Common myeloid progenitor, CD34-positive (primary cell): ENCODE measurements around the gene NR0B2.

Source experiments
- CTCF ChIA-PET: fragments of 350-600 bp; sonication (Branson Sonifier 250); formaldehyde crosslinking; loops from one replicate; lab custom pipeline; 2021; ENCODE audit warnings: antibody characterized with exemption; lab: Charles Lee
- POLR2A ChIA-PET: fragments of 350-600 bp; sonication (Branson Sonifier 250); formaldehyde crosslinking; loops from one replicate; lab custom pipeline; 2021; ENCODE audit warnings: antibody characterized with exemption; lab: Charles Lee
- DNase-seq, 3 donors: peaks; one replicate each; pipeline versions ENCODE4 v3.0.0 to v3.0.0-alpha.2; 2013
- H3K27ac ChIP-seq, 2 experiments: 1 replicate in 1 of 2; 2 replicates in 1 of 2; pipeline ENCODE4 v1.7.0; 2013; ENCODE audit warnings: inconsistent platforms in 2 of 2, low read length in 2 of 2, mild to moderate bottlenecking in 2 of 2, low read depth in 1 of 2, moderate library complexity in 1 of 2; ENCODE audit not compliant: severe bottlenecking in 2 of 2, insufficient read depth in 1 of 2, poor library complexity in 1 of 2
- H3K27me3 ChIP-seq, 5 experiments: replicated peaks in 2 of 5; 1 replicate in 3 of 5; 2 replicates in 2 of 5; pipeline versions ENCODE4 v1.6.1 to v1.7.0; 2013; ENCODE audit warnings: low read length in 4 of 5, mild to moderate bottlenecking in 2 of 5, moderate library complexity in 2 of 5, inconsistent platforms in 1 of 5; ENCODE audit not compliant: insufficient read depth in 5 of 5, control insufficient read depth in 4 of 5
- H3K36me3 ChIP-seq, 4 experiments: 1 replicate in 2 of 4; 2 replicates in 2 of 4; pipeline versions ENCODE4 v1.6.1 to v1.7.0; 2013; ENCODE audit warnings: low read length in 3 of 4, control low read depth in 1 of 4, mild to moderate bottlenecking in 1 of 4; ENCODE audit not compliant: control insufficient read depth in 4 of 4, insufficient read depth in 4 of 4
- H3K4me1 ChIP-seq, 4 experiments: 1 replicate in 3 of 4; 2 replicates in 1 of 4; pipeline versions ENCODE4 v1.6.1 to v1.7.1; 2013; ENCODE audit warnings: low read length in 3 of 4, mild to moderate bottlenecking in 3 of 4, control low read depth in 1 of 4, inconsistent platforms in 1 of 4, moderate library complexity in 1 of 4; ENCODE audit not compliant: control insufficient read depth in 4 of 4, insufficient read depth in 4 of 4; ENCODE audit errors: control extremely low read depth in 1 of 4
- H3K4me3 ChIP-seq, 7 experiments: 1 replicate in 4 of 7; 2 replicates in 3 of 7; pipeline versions ENCODE4 v1.5.1 to v1.7.0; 2013; ENCODE audit warnings: mild to moderate bottlenecking in 7 of 7, low read length in 6 of 7, moderate library complexity in 6 of 7, inconsistent platforms in 2 of 7, low read depth in 2 of 7, control low read depth in 1 of 7; ENCODE audit not compliant: insufficient read depth in 4 of 7, control insufficient read depth in 1 of 7; ENCODE audit errors: extremely low read depth in 1 of 7
- H3K9me3 ChIP-seq, 5 experiments: 1 replicate in 4 of 5; 2 replicates in 1 of 5; pipeline versions ENCODE4 v1.6.1 to v1.7.1; 2013; ENCODE audit warnings: low read length in 4 of 5, mild to moderate bottlenecking in 2 of 5, inconsistent platforms in 1 of 5, low read depth in 1 of 5, moderate library complexity in 1 of 5; ENCODE audit not compliant: control insufficient read depth in 4 of 5, insufficient read depth in 2 of 5; ENCODE audit errors: control extremely low read depth in 1 of 5
- WGBS: methylation state at CpG from one replicate; pipeline ENCODE4 v1.1.5; 2013; ENCODE audit not compliant: insufficient coverage; 5-methylcytosine and 5-hydroxymethylcytosine counted together

The NR0B2 gene

GRCh38 chr1:26921540-26922430 lies 8.0 kb upstream of the NR0B2 start, which contains the start of gene NUDC:
Gene NUDC, plus strand, starts transcription at chr1:26921743. Its CDS starts 106 bp downstream, at chr1:26921849.
- H3K36me3 ChIP-seq = peaks cover 8 to 21% (median 17%) of the 10 kb centered on the region in 4 experiments
- peak; percentile 96 to 98 (median 98) for DNase-seq
- ChIA-PET POLR2A (interaction anchor here (0.8 kb wide), 1 partner anchor 22 kb away, joined by 3 read pairs; no protein-coding TSS in a partner anchor), CTCF (interaction anchor here (1.2 kb wide), 1 partner anchor 13 kb away, joined by 4 read pairs; no protein-coding TSS in a partner anchor)
- H3K4me1 ChIP-seq = peaks cover 5 to 21% (median 16%) of the 10 kb centered on the region in 4 experiments
- WGBS = 0% methylated on average over 77 of the region's 83 CpGs
- H3K27me3 ChIP-seq = no peaks in the 10 kb centered on the region
- H3K9me3 ChIP-seq = no peaks in the 10 kb centered on the region
- peak within 1 kb of the TSS; percentile 80 to 90 for H3K27ac ChIP-seq
- peak within 1 kb of the TSS; percentile 58 to 87 (median 75) for H3K4me3 ChIP-seq

GRCh38 chr1:26921126-26921539 lies 7.4 kb upstream of the NR0B2 start:
- Histone ChIP-seq H3K27ac (peak overlapping the region; percentile 64 to 90), H3K4me3 (peak overlapping the region; percentile 58 to 87 (median 75)), H3K27me3 (no peaks in the 10 kb centered on the region), H3K9me3 (no peaks in the 10 kb centered on the region), H3K36me3 (peaks cover 5 to 17% (median 10%) of the 10 kb centered on the region in 4 experiments), H3K4me1 (peaks cover 5 to 21% (median 16%) of the 10 kb centered on the region in 4 experiments)
- CTCF ChIA-PET = interaction anchor here (1.2 kb wide), 1 partner anchor 13 kb away, joined by 4 read pairs; no protein-coding TSS in a partner anchor
- DNase-seq = no peak
- POLR2A ChIA-PET = interaction anchor here (0.6 kb wide), 1 partner anchor 11 kb away, joined by 4 read pairs; no protein-coding TSS in a partner anchor
- 25% methylated on average over 6 of the region's 7 CpGs for WGBS

GRCh38 chr1:26915204-26915842 lies 1.5 kb upstream of the NR0B2 start:
- H3K4me3 ChIP-seq = no peak overlapping the region
- CTCF ChIA-PET = no interaction called here
- no peaks in the 10 kb centered on the region for H3K4me1 ChIP-seq
- no peak overlapping the region for H3K27ac ChIP-seq
- WGBS = 89% methylated on average over 4 of the region's 5 CpGs
- no peaks in the 10 kb centered on the region for H3K27me3 ChIP-seq
- DNase-seq = no peak
- POLR2A ChIA-PET = no interaction called here
- no peaks in the 10 kb centered on the region for H3K9me3 ChIP-seq
- no peaks in the 10 kb centered on the region for H3K36me3 ChIP-seq

- Histone ChIP-seq H3K27ac (no peak overlapping the region), H3K27me3 (no peaks in the 10 kb centered on the region), H3K4me3 (no peak overlapping the region), H3K36me3 (no peaks in the 10 kb centered on the region), H3K9me3 (no peaks in the 10 kb centered on the region), H3K4me1 (no peaks in the 10 kb centered on the region)
- ChIA-PET CTCF (no interaction called here), POLR2A (interaction anchor here (0.6 to 0.8 kb wide), 3 partner anchors 12 to 122 kb away, joined by 3 to 5 read pairs (median 3); no protein-coding TSS in a partner anchor)
- no peak for DNase-seq
- 82% methylated on average over 5 of the region's 5 CpGs for WGBS
Measured at GRCh38 chr1:26913389-26913753, 404 bp downstream of the NR0B2 start.

- no peak overlapping the region for H3K27ac ChIP-seq
- no CpG with 5 or more reads among the region's 2 CpGs for WGBS
Measured at GRCh38 chr1:26912147-26912490, 1.7 kb downstream of the NR0B2 start.

GRCh38 chr1:26911399-26912146 lies 2.2 kb downstream of the NR0B2 start:
- ChIA-PET CTCF (no interaction called here), POLR2A (no interaction called here)
- no peak for DNase-seq
- Histone ChIP-seq H3K27me3 (no peaks in the 10 kb centered on the region), H3K27ac (no peak overlapping the region), H3K36me3 (no peaks in the 10 kb centered on the region), H3K9me3 (no peaks in the 10 kb centered on the region), H3K4me1 (no peaks in the 10 kb centered on the region), H3K4me3 (no peak overlapping the region)
- WGBS = 94% methylated on average over 7 of the region's 8 CpGs

More at GRCh38 chr1:26912147-26912490, 1.7 kb downstream of the NR0B2 start:
- Histone ChIP-seq H3K36me3 (no peaks in the 10 kb centered on the region), H3K4me3 (no peak overlapping the region), H3K27me3 (no peaks in the 10 kb centered on the region), H3K4me1 (no peaks in the 10 kb centered on the region), H3K9me3 (no peaks in the 10 kb centered on the region)
- ChIA-PET CTCF (no interaction called here), POLR2A (no interaction called here)
- DNase-seq = no peak
